Tibial nerve (tissue), 4 donors: ENCODE results near the gene C1orf52.

Experiments
- EP300 ChIP-seq, 2 donors: sonication (generic); formaldehyde crosslinking; IDR thresholded peaks; one replicate each; pipeline ENCODE4 v1.6.1; 2017; ENCODE audit warnings: antibody characterized with exemption in 2 of 2, mild to moderate bottlenecking in 1 of 2
- POLR2A ChIP-seq, 2 donors: fragments of 450-650 bp; IDR thresholded peaks; one replicate each; pipeline ENCODE4 v1.6.1; 2017; ENCODE audit warnings: antibody characterized with exemption in 2 of 2, mild to moderate bottlenecking in 2 of 2, moderate library complexity in 2 of 2
- TF ChIP-seq, protein P1 (sequence below), 5 experiments: fragments of 200-600 bp in 3 of 5; fragments of 450-650 bp in 2 of 5; sonication (generic) in 3 of 5; IDR thresholded peaks; one replicate each; pipeline ENCODE4 v1.5.1; 2016 to 2019; ENCODE audit warnings: antibody characterized with exemption in 5 of 5, mild to moderate bottlenecking in 3 of 5, moderate library complexity in 2 of 5

DNA sequence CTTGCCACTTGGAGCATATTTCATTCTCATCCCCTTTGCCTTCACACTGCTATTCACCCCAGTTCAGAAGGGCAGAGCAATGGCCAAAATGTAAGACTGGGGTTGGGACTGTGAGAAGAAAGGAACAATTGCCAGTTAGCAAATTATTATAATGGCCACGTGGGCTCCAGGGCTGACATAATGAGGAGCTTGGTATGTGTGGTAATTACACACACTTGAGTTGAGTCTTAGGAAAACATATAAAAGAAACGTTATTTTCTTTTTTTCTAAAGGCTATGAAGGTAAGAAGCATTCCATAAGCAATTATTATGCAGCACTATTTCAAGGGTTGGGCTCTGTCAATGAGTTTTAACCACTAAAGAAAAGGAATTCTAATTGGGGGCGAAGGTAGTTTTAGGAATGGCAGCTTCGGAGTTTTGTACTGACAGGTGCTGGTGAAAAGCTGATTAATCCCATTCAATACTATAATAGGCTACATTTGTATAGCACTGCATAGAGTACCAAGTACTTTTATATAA, 49.4 kb upstream of the C1orf52 start:
- no peak for TF ChIP-seq POLR2A (IDR thresholded peaks at IDR 0.05)
- TF ChIP-seq, protein P1, sequence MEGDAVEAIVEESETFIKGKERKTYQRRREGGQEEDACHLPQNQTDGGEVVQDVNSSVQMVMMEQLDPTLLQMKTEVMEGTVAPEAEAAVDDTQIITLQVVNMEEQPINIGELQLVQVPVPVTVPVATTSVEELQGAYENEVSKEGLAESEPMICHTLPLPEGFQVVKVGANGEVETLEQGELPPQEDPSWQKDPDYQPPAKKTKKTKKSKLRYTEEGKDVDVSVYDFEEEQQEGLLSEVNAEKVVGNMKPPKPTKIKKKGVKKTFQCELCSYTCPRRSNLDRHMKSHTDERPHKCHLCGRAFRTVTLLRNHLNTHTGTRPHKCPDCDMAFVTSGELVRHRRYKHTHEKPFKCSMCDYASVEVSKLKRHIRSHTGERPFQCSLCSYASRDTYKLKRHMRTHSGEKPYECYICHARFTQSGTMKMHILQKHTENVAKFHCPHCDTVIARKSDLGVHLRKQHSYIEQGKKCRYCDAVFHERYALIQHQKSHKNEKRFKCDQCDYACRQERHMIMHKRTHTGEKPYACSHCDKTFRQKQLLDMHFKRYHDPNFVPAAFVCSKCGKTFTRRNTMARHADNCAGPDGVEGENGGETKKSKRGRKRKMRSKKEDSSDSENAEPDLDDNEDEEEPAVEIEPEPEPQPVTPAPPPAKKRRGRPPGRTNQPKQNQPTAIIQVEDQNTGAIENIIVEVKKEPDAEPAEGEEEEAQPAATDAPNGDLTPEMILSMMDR (IDR thresholded peaks at IDR 0.05) = no peak
- no peak for TF ChIP-seq EP300 (IDR thresholded peaks at IDR 0.05)
